ENCODE data around the gene AGMAT.

Gene AGMAT

DNA sequence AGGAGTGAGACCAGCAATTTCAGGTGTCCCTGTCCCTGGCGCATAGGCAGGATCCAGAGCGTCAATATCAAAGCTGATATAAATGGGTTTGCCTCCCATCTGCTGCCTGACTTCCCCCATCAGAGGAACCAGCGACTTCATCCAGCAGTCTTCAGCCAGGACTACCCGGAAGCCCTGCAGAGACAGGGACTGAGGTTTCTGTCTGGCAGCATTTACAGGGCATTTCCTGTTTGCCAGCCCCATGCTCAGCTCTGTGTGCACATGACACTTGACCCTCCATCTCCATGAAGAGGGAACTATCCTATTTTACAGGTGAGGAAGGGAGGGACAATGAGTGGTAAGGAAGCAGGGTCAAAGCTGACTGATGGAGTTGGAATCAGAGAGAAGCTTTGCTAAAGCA lies 7.2 kb downstream of the AGMAT start:
- Histone ChIP-seq H3K4me3 (ENCODE audit: low read length) (no peak overlapping the region), H3K36me3 (ENCODE audit: control insufficient read depth, low read depth, low read length) (no peaks in the 10 kb centered on the region), H3K27ac (ENCODE audit: low read length) (no peak overlapping the region), H3K27me3 (ENCODE audit: control insufficient read depth, insufficient read depth, low read length) (no peaks in the 10 kb centered on the region), H3K9me3 (ENCODE audit: control insufficient read depth, low read depth, low read length) (no peaks in the 10 kb centered on the region), H3K9ac (ENCODE audit: low read length) (no peak overlapping the region), H3K4me1 (ENCODE audit: control insufficient read depth, low read depth, low read length) (no peaks in the 10 kb centered on the region)

DNA sequence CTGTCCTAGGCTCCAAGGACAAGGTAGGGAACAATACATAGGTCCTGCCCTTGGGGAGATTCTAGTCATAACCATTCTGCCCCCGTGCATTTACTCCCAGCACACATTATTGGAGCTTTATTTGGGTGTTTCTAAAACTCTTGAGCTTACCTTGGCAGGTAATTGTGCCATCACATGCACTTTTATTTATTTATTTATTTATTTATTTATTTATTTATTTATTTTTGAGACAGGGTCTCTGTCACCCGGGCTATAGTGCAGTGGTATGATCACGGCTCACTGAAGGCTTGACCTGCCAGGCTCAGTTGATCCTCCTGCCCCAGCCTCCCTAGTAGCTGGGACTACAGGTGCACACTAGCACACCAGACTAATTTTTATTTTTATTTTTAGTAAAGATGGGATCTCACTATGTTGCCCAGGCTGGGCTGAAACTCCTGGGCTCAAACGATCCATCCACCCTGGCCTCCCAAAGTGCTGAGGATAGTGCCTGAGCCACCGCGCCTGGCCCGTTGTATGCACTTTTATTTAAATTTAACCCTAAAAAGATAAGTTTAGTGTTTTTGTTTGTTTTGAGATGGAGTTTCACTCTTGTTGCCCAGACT lies 9.2 kb downstream of the AGMAT start:
- Histone ChIP-seq H3K27ac (ENCODE audit: low read length) (no peak overlapping the region), H3K27me3 (ENCODE audit: control insufficient read depth, insufficient read depth, low read length) (no peaks in the 10 kb centered on the region), H3K36me3 (ENCODE audit: control insufficient read depth, low read depth, low read length) (peaks cover 8% of the 10 kb centered on the region), H3K9me3 (ENCODE audit: control insufficient read depth, low read depth, low read length) (no peaks in the 10 kb centered on the region), H3K4me1 (ENCODE audit: control insufficient read depth, low read depth, low read length) (no peaks in the 10 kb centered on the region), H3K9ac (ENCODE audit: low read length) (no peak overlapping the region), H3K4me3 (ENCODE audit: low read length) (no peak overlapping the region)

DNA sequence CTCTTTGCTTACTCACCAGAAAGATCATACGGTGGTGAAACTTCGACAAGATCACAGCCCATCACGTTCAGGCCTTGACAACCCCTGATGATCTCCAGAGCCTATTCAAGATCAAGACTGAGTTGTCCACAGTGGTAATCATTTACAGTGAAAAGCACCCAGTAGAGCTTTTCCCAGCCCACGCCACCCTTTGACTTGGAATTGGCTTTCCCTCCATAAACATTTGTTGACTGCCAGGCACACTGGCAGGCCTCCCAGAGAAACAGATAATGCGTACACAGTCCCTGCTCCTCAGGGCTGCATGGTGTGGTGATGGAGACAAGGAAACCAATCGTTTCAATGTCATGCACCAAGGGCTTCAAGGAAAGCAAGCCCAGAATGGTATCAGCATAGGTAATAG lies 10.1 kb downstream of the AGMAT start:
- no peaks in the 10 kb centered on the region for H3K27me3 ChIP-seq (ENCODE audit: control insufficient read depth, insufficient read depth, low read length)
- H3K9ac ChIP-seq (ENCODE audit: low read length) = no peak overlapping the region
- H3K4me3 ChIP-seq (ENCODE audit: low read length) = no peak overlapping the region
- H3K4me1 ChIP-seq (ENCODE audit: control insufficient read depth, low read depth, low read length) = no peaks in the 10 kb centered on the region
- H3K36me3 ChIP-seq (ENCODE audit: control insufficient read depth, low read depth, low read length) = peaks cover 14% of the 10 kb centered on the region
- no peaks in the 10 kb centered on the region for H3K9me3 ChIP-seq (ENCODE audit: control insufficient read depth, low read depth, low read length)
- no peak overlapping the region for H3K27ac ChIP-seq (ENCODE audit: low read length)

DNA sequence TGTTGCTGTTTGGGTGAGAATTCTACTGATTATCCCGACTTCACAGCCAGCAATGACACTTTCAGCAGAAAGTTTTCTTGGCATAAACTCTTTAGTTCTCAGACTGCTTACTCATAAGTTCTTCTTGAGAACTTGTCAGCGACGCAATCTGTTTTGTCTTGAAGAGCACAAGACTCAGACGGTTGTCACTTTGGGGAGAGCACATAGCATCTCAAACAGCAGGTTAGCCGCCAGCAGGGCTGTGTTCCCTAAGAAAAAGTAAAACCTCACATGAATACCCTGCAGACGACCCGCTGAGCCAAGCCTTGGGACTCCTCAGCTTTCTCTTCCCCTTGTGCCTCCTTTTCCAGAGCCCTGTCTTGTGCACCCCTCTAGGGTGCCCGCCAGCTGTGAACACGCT lies 11.4 kb downstream of the AGMAT start:
- Histone ChIP-seq H3K27me3 (ENCODE audit: control insufficient read depth, insufficient read depth, low read length) (no peaks in the 10 kb centered on the region), H3K4me1 (ENCODE audit: control insufficient read depth, low read depth, low read length) (no peaks in the 10 kb centered on the region), H3K27ac (ENCODE audit: low read length) (no peak overlapping the region), H3K36me3 (ENCODE audit: control insufficient read depth, low read depth, low read length) (peaks cover 23% of the 10 kb centered on the region), H3K4me3 (ENCODE audit: low read length) (no peak overlapping the region), H3K9me3 (ENCODE audit: control insufficient read depth, low read depth, low read length) (no peaks in the 10 kb centered on the region), H3K9ac (ENCODE audit: low read length) (no peak overlapping the region)

DNA sequence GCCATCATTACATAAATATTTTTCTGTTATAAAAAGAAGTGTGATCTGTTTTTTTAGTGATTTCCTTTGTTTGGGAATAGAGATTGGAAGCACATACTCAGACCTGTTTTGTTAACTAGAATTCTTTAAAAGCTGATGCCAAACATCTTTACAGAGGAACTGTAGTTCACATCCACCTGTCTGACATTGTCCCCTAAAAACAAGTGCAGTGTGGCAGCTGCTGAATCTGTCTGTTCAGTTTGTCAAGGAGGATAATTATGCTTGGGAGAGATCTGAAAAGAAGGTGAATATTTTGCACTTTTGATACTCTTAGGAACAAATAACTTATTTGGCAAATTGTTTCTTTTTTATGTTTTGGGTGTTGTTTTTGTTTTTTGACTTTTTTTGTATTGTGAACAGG lies 13.6 kb downstream of the AGMAT start:
- Histone ChIP-seq H3K36me3 (ENCODE audit: control insufficient read depth, low read depth, low read length) (peaks cover 45% of the 10 kb centered on the region), H3K27ac (ENCODE audit: low read length) (no peak overlapping the region), H3K4me3 (ENCODE audit: low read length) (no peak overlapping the region)

DNA sequence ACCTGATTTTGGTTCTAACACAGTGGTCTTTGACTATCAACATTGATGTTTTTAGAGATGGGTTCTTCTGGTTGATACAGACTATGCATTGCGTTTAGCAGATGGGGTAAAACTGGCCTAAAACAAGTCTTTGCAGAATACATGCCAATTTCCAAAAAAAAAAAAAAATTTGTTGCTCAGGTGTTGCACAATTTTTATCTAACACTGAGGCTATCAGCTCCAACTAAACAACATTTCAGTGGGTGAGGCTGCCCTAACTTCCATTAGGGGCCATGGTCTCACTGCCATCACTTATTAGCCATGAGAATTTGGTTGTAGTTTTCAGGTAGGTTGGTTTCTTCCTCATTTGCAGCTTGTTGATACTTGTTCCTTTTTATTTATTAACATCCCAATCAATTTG lies 14.0 kb downstream of the AGMAT start:
- Histone ChIP-seq H3K27ac (ENCODE audit: low read length) (no peak overlapping the region), H3K27me3 (ENCODE audit: control insufficient read depth, insufficient read depth, low read length) (no peaks in the 10 kb centered on the region), H3K9me3 (ENCODE audit: control insufficient read depth, low read depth, low read length) (no peaks in the 10 kb centered on the region), H3K4me1 (ENCODE audit: control insufficient read depth, low read depth, low read length) (no peaks in the 10 kb centered on the region), H3K4me3 (ENCODE audit: low read length) (no peak overlapping the region), H3K9ac (ENCODE audit: low read length) (no peak overlapping the region), H3K36me3 (ENCODE audit: control insufficient read depth, low read depth, low read length) (peaks cover 49% of the 10 kb centered on the region)

More for the DNA sequence above, 13.6 kb downstream of the AGMAT start:
- Histone ChIP-seq H3K9ac (ENCODE audit: low read length) (no peak overlapping the region), H3K9me3 (ENCODE audit: control insufficient read depth, low read depth, low read length) (no peaks in the 10 kb centered on the region), H3K27me3 (ENCODE audit: control insufficient read depth, insufficient read depth, low read length) (no peaks in the 10 kb centered on the region), H3K4me1 (ENCODE audit: control insufficient read depth, low read depth, low read length) (no peaks in the 10 kb centered on the region)

DNA sequence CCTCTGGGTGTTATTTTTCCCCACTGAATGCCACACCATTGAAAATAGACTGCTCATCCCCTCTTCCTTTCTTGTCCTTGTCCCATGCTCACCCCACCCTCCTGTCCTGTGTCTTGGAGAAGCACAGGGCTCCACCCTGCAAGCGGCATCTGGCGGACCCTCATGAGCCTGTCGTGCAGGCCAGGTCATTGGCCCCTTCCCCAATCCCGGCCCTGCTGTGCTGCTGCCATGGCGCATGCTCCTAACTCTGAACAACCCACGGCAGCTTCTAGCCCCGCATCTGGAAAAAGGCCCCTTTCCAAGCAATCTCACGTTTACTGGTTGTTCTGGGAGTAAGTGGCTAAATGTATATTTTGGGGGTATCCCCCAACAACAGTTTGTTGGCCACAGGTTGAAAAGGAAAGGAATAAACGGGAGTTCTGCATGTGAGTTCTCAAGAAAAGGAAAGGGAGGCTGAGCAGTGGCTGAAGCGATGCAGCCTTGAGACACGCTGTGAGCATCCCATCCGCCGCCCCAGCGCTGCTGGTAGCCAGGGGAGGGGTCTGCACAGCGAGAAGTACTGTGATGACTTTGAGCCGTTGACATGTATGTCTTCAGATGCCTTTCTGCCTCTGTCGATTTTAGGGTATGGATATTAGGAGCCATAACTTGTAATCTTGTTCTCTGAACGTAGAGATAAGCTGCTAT lies 16.3 kb downstream of the AGMAT start:
- no peak overlapping the region for H3K4me3 ChIP-seq (ENCODE audit: low read length)
- H3K27ac ChIP-seq (ENCODE audit: low read length) = no peak overlapping the region
- no peaks in the 10 kb centered on the region for H3K9me3 ChIP-seq (ENCODE audit: control insufficient read depth, low read depth, low read length)
- no peaks in the 10 kb centered on the region for H3K27me3 ChIP-seq (ENCODE audit: control insufficient read depth, insufficient read depth, low read length)
- H3K36me3 ChIP-seq (ENCODE audit: control insufficient read depth, low read depth, low read length) = peaks cover 65% of the 10 kb centered on the region
- H3K9ac ChIP-seq (ENCODE audit: low read length) = no peak overlapping the region
- no peaks in the 10 kb centered on the region for H3K4me1 ChIP-seq (ENCODE audit: control insufficient read depth, low read depth, low read length)

DNA sequence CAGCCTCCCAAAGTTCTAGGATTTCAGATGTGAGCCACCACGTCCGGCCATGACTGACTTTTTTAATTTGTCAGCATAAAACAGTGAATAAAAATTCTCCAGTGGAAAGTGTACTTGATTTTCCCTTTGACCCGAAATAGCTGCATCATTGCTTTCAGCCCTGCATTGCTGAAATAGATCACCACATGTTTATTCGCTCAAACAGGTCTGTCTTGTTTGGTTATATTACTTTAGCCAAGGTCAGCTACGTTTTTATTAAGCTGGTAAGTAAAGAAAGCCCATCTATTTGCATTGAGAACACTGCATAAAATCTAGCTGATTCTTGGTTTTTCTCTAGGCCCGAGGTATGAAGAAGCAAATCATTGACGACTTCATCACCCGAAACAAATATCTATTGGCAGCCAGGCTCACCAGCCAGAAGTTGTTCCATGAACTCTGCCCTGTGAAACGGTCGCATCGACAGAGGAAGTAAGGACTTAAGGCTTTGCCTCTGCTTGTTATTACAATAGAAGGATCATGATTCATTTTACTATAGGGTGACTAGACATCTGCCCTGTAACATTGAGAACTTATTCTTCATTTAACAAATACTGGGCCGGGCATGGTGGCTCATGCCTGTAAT lies 25.6 kb downstream of the AGMAT start:
- no peak overlapping the region for H3K4me3 ChIP-seq (ENCODE audit: low read length)
- H3K9me3 ChIP-seq (ENCODE audit: control insufficient read depth, low read depth, low read length) = no peaks in the 10 kb centered on the region
- no peaks in the 10 kb centered on the region for H3K4me1 ChIP-seq (ENCODE audit: control insufficient read depth, low read depth, low read length)
- H3K36me3 ChIP-seq (ENCODE audit: control insufficient read depth, low read depth, low read length) = peaks cover 39% of the 10 kb centered on the region
- no peaks in the 10 kb centered on the region for H3K27me3 ChIP-seq (ENCODE audit: control insufficient read depth, insufficient read depth, low read length)
- no peak overlapping the region for H3K9ac ChIP-seq (ENCODE audit: low read length)
- no peak overlapping the region for H3K27ac ChIP-seq (ENCODE audit: low read length)

DNA sequence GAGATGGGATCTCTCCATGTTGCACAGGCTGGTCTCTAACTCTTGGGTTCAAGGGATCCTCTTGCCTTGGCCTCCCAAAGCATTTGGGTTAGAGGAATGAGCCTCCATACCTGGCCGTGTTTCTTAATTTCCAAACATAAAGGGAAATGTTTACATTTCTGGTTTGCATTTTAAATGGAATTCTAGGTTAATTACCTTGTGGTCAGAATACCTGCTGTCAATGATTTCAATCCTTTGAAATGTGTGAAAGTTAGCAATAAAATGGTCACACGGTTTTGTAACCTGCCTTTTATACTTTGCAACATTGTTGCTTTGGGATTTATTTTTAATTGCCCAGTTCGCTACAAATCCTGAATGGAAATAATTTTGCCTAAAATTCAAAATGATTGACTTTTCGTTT lies 26.3 kb downstream of the AGMAT start:
- Histone ChIP-seq H3K27me3 (ENCODE audit: control insufficient read depth, insufficient read depth, low read length) (no peaks in the 10 kb centered on the region), H3K9ac (ENCODE audit: low read length) (no peak overlapping the region), H3K4me3 (ENCODE audit: low read length) (no peak overlapping the region), H3K4me1 (ENCODE audit: control insufficient read depth, low read depth, low read length) (no peaks in the 10 kb centered on the region), H3K9me3 (ENCODE audit: control insufficient read depth, low read depth, low read length) (no peaks in the 10 kb centered on the region), H3K36me3 (ENCODE audit: control insufficient read depth, low read depth, low read length) (peaks cover 32% of the 10 kb centered on the region), H3K27ac (ENCODE audit: low read length) (no peak overlapping the region)

DNA sequence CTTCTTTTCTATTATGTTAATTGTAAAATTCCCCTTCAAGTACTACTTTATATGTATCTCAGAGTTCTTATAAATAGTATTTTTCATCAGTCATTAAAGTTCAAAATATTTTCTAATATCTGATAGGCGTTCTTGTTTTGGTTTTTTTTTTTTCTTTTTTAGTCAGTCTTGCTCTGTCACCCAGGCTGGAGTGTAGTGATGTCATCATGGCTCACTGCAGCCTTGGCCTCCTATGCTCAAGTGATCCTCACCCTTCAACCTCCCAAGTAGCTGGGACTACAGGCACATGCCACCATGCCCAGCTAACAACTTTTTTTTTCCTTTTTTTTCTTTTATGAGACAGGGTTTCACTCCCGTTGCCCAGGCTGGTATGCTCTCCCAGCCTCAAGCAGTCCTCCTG lies 27.3 kb downstream of the AGMAT start:
- no peak overlapping the region for H3K9ac ChIP-seq (ENCODE audit: low read length)
- no peaks in the 10 kb centered on the region for H3K27me3 ChIP-seq (ENCODE audit: control insufficient read depth, insufficient read depth, low read length)
- no peaks in the 10 kb centered on the region for H3K9me3 ChIP-seq (ENCODE audit: control insufficient read depth, low read depth, low read length)
- no peak overlapping the region for H3K27ac ChIP-seq (ENCODE audit: low read length)
- no peak overlapping the region for H3K4me3 ChIP-seq (ENCODE audit: low read length)
- peaks cover 27% of the 10 kb centered on the region for H3K36me3 ChIP-seq (ENCODE audit: control insufficient read depth, low read depth, low read length)
- H3K4me1 ChIP-seq (ENCODE audit: control insufficient read depth, low read depth, low read length) = no peaks in the 10 kb centered on the region

DNA sequence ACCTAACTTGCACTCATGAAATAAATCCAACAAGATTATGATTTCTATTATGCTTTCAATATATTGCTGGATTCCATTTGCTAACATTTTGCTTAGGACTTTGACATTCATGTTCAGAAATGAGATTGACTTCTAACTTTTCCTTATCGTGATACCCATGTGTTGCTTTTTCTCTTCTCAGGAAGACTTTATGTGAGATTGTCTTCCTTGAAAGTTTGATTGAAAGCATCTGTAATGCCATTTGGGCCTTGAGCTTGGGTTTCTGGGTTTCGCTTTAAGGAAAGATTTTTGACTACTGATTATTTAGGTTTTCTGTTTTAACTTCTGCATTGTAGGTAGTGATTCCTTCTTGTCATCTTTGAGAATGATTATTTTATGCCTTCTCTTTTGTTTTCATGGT lies 27.8 kb downstream of the AGMAT start:
- Histone ChIP-seq H3K27ac (ENCODE audit: low read length) (no peak overlapping the region), H3K9me3 (ENCODE audit: control insufficient read depth, low read depth, low read length) (no peaks in the 10 kb centered on the region), H3K27me3 (ENCODE audit: control insufficient read depth, insufficient read depth, low read length) (no peaks in the 10 kb centered on the region), H3K4me3 (ENCODE audit: low read length) (no peak overlapping the region), H3K4me1 (ENCODE audit: control insufficient read depth, low read depth, low read length) (no peaks in the 10 kb centered on the region), H3K9ac (ENCODE audit: low read length) (no peak overlapping the region), H3K36me3 (ENCODE audit: control insufficient read depth, low read depth, low read length) (peaks cover 21% of the 10 kb centered on the region)

DNA sequence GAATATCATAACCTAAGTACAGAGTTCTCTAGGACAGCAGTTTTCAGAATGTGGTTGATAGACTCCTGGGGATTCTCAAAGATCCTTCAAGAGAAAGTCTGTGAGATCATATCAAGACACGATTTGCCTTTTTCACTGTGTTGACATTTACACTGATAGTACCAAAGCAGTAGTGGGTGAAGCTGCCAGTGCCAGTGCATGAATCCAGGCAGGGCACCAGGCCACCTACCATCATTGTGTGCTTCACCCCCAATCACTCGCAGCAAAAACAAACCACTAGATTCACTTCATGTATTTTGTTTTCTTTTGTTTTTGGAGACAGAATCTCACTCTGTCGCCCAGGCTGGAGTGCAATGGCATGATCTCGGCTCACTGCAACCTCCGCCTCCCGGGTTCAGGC lies 34.3 kb downstream of the AGMAT start:
- no peaks in the 10 kb centered on the region for H3K27me3 ChIP-seq (ENCODE audit: control insufficient read depth, insufficient read depth, low read length)
- peaks cover 27% of the 10 kb centered on the region for H3K36me3 ChIP-seq (ENCODE audit: control insufficient read depth, low read depth, low read length)
- no peak overlapping the region for H3K27ac ChIP-seq (ENCODE audit: low read length)
- no peak overlapping the region for H3K9ac ChIP-seq (ENCODE audit: low read length)
- no peaks in the 10 kb centered on the region for H3K4me1 ChIP-seq (ENCODE audit: control insufficient read depth, low read depth, low read length)
- H3K9me3 ChIP-seq (ENCODE audit: control insufficient read depth, low read depth, low read length) = no peaks in the 10 kb centered on the region
- H3K4me3 ChIP-seq (ENCODE audit: low read length) = no peak overlapping the region

Measured in iPS-18a (cell line).